ENCODE data around the gene DNM1L.
"Not testable (repeated sequence)": the region's sequence is repeated elsewhere in the genome, so short reads cannot be mapped to it uniquely, and the experiment has no call there.

The DNM1L gene

GRCh38 chr12:32708926-32709325 lies 29.8 kb downstream of the DNM1L start:
- TF ChIP-seq ZFX (IDR thresholded peaks at IDR 0.05): no peak
- TF ChIP-seq CTCF (conservative IDR thresholded peaks at IDR 0.05): no peak
- no peak overlapping the region for H3K27ac ChIP-seq

- no peak overlapping the region for H3K27ac ChIP-seq
- no peak for TF ChIP-seq ZFX (IDR thresholded peaks at IDR 0.05)
- no peak for TF ChIP-seq CTCF (conservative IDR thresholded peaks at IDR 0.05)
Measured at GRCh38 chr12:32714772-32715171, 35.7 kb downstream of the DNM1L start.

- no peak overlapping the region for H3K27ac ChIP-seq
- no peak for TF ChIP-seq ZFX (IDR thresholded peaks at IDR 0.05)
- no peak for TF ChIP-seq CTCF (conservative IDR thresholded peaks at IDR 0.05)
Measured at GRCh38 chr12:32718926-32719325, 39.8 kb downstream of the DNM1L start.

- H3K27ac ChIP-seq: not testable (repeated sequence)
Measured at GRCh38 chr12:32725308-32725707, 46.2 kb downstream of the DNM1L start.

- TF ChIP-seq ZFX (IDR thresholded peaks at IDR 0.05) (no peak), CTCF (conservative IDR thresholded peaks at IDR 0.05) (no peak)
- H3K27ac ChIP-seq: no peak overlapping the region
Measured at GRCh38 chr12:32726286-32726685, 47.2 kb downstream of the DNM1L start.

- TF ChIP-seq ZFX (IDR thresholded peaks at IDR 0.05): no peak
- TF ChIP-seq CTCF (conservative IDR thresholded peaks at IDR 0.05): no peak
- no peak overlapping the region for H3K27ac ChIP-seq
Measured at GRCh38 chr12:32727237-32727636, 48.1 kb downstream of the DNM1L start.

GRCh38 chr12:32734952-32735351 lies 55.9 kb downstream of the DNM1L start:
- no peak for TF ChIP-seq ZFX (IDR thresholded peaks at IDR 0.05)
- H3K27ac ChIP-seq: no peak overlapping the region

GRCh38 chr12:32736445-32736844 lies 57.3 kb downstream of the DNM1L start:
- no peak for TF ChIP-seq CTCF (conservative IDR thresholded peaks at IDR 0.05)
- no peak overlapping the region; the same call in 1 of the 2 replicates for H3K27ac ChIP-seq

GRCh38 chr12:32737715-32738114 lies 58.6 kb downstream of the DNM1L start:
- H3K27ac ChIP-seq: no peak overlapping the region
- no peak for TF ChIP-seq ZFX (IDR thresholded peaks at IDR 0.05)
- TF ChIP-seq CTCF (conservative IDR thresholded peaks at IDR 0.05): no peak
